BJ (cell line): ENCODE measurements around the gene F13A1. TPM values are rescaled to one million over a fixed set of nuclear protein-coding genes. Genes with fewer than 3 reads are reported as not detected.

Source experiments
- CTCF ChIA-PET: fragments of 350-600 bp; formaldehyde crosslinking; extraction: SDS; loops from one replicate; lab custom pipeline; 2021; ENCODE audit warnings: antibody characterized with exemption, inconsistent platforms; lab: Yijun Ruan, JAX
- POLR2A ChIA-PET: fragments of 300-600 bp; sonication (Branson Sonifier 250); formaldehyde crosslinking; extraction: SDS; loops from one replicate; lab custom pipeline; 2021; ENCODE audit warnings: antibody characterized with exemption; lab: Charles Lee
- DNase-seq: peaks from one replicate; pipeline ENCODE4 v3.0.0-alpha.2; 2011; ENCODE audit warnings: low read depth
- H3K27me3 ChIP-seq: 2 replicates; pipeline ENCODE4 v1.6.0; 2011; ENCODE audit warnings: low read length; ENCODE audit not compliant: control insufficient read depth, insufficient read depth
- H3K36me3 ChIP-seq: 2 replicates; pipeline ENCODE4 v1.5.1; 2011; ENCODE audit warnings: low read length; ENCODE audit not compliant: control insufficient read depth, insufficient read depth
- H3K4me3 ChIP-seq: 2 replicates; pipeline ENCODE4 v1.5.1; 2011; ENCODE audit warnings: low read depth, mild to moderate bottlenecking, control low read depth, low read length
- polyA plus RNA-seq: library from polyadenylated mRNA; depleted of rRNA; stranded (reverse); fragments of >200 nt; gene quantifications from 2 replicates; pipeline ENCODE4 v1.2.3, GENCODE V29; 2011
- small RNA-seq: library from RNA; depleted of rRNA; stranded (forward); fragments of <200 nt; gene quantifications from one replicate; pipeline ENCODE3, GENCODE V24; 2012; ENCODE audit warnings: low replicate concordance, low read depth; ENCODE audit not compliant: insufficient read length
- TF ChIP-seq, protein P1 (sequence below): IDR thresholded peaks from 2 replicates; pipeline ENCODE4 v1.5.1; 2011; ENCODE audit warnings: low read depth, mild to moderate bottlenecking, control low read depth, inconsistent platforms, low read length, moderate library complexity; ENCODE audit not compliant: insufficient read depth

The F13A1 gene
- polyA plus RNA-seq, 1 experiment = not detected

DNA sequence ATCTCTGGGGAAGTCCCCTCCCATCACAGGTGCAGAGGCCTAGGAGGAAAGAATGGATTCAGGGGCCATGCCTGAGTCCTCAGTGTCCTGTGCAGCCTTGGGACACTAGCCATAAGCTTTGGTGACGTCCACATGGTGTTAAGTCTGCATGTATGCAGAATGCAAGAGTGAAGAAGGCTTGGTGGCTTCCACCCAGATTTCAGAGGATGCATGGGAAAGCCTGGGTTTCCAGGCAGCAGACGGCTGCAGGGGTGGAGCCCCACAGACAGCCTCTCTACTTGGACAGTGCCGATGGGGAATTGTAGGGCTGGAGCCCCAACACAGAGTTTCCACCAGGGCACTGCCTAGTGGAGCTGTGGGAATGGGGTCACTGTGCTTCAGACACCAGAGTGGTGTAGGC is 196.7 kb downstream of the F13A1 start:
- Histone ChIP-seq H3K36me3 (no peaks in the 10 kb centered on the region), H3K27me3 (no peaks in the 10 kb centered on the region), H3K4me3 (no peak overlapping the region)
- TF ChIP-seq, protein P1, sequence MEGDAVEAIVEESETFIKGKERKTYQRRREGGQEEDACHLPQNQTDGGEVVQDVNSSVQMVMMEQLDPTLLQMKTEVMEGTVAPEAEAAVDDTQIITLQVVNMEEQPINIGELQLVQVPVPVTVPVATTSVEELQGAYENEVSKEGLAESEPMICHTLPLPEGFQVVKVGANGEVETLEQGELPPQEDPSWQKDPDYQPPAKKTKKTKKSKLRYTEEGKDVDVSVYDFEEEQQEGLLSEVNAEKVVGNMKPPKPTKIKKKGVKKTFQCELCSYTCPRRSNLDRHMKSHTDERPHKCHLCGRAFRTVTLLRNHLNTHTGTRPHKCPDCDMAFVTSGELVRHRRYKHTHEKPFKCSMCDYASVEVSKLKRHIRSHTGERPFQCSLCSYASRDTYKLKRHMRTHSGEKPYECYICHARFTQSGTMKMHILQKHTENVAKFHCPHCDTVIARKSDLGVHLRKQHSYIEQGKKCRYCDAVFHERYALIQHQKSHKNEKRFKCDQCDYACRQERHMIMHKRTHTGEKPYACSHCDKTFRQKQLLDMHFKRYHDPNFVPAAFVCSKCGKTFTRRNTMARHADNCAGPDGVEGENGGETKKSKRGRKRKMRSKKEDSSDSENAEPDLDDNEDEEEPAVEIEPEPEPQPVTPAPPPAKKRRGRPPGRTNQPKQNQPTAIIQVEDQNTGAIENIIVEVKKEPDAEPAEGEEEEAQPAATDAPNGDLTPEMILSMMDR = no peak
- ChIA-PET CTCF (no interaction called here), POLR2A (no interaction called here)
- DNase-seq = no peak

DNA sequence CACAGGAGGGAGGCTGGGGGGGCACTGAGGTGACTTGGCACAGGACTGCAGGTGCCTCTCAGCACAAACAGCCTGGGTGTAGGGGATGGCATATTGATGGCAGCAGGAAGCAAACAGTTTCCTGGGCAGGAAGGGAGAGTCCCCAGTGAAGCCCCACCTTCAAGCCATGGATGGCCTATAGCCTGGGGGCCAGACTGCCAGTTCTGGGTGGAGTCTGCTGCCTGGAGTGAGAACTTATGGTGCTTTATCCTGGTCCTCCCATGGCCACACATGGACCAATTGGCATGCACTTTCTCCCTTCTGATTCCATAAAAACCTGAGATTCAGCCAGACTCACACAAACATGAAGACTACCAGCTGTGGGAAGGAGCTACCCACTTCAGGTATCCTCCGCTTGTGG is 198.5 kb downstream of the F13A1 start:
- no peak overlapping the region for H3K4me3 ChIP-seq
- CTCF ChIA-PET = no interaction called here
- TF ChIP-seq, protein P1 = no peak
- no peak for DNase-seq
- no peaks in the 10 kb centered on the region for H3K27me3 ChIP-seq
- POLR2A ChIA-PET = no interaction called here
- H3K36me3 ChIP-seq = no peaks in the 10 kb centered on the region

DNA sequence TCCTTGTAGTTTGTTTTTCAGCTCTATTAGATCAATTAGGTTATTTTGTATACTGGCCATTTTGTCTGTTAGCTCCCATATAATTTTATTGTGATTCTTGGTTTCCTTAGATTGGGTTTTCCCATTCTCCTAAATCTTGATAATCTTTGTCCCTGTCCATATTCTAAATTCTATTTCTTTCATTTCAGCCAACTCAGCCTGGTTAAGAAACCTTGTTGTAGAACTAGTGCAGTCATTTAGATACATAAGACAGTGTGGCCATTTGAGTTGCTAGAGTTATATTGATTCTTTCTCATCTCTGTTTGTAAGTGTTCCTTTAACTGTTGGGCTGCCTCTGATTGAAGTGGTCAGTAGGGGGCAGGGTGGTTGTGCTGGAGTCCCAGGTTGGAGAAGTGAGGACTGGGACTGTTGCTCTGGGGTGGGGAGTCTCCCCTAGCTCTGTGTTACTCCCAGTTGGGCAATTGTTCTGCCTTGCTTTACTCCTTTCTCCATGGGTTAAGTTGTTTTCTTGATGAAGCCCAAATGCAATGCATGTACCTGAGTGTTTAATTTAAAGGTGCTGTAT is 214.9 kb downstream of the F13A1 start:
- TF ChIP-seq, protein P1 = no peak
- H3K4me3 ChIP-seq = no peak overlapping the region
- ChIA-PET CTCF (no interaction called here), POLR2A (no interaction called here)
- H3K36me3 ChIP-seq = no peaks in the 10 kb centered on the region
- H3K27me3 ChIP-seq = no peaks in the 10 kb centered on the region
- no peak for DNase-seq

Small RNAs within 50 kb of the gene (small RNA-seq; reads per million reads assigned to genes)
- gene MIR7853 = not detected
